GM23338 (cell line): ENCODE data around the gene CACNA2D1. TPM values are rescaled to one million over a fixed set of nuclear protein-coding genes. Genes with fewer than 3 reads are reported as not detected.

Experiments
- CREB1 ChIP-seq: fragments of 250-450 bp; sonication (Bioruptor Pico); IDR thresholded peaks from 2 replicates; pipeline ENCODE4 v1.5.0; 2020; ENCODE audit warnings: low read depth, mild to moderate bottlenecking, moderate library complexity
- POLR2AphosphoS5 ChIP-seq: IDR thresholded peaks from 2 replicates; pipeline ENCODE4 v1.6.1; 2016; ENCODE audit warnings: antibody characterized with exemption, low read depth
- ZNF114 ChIP-seq: fragments of 250-450 bp; sonication (Bioruptor Pico); IDR thresholded peaks from 2 replicates; pipeline ENCODE4 v1.5.0; 2020; ENCODE audit warnings: mild to moderate bottlenecking, moderate library complexity
- ZNF331 ChIP-seq: fragments of 250-450 bp; sonication (Bioruptor Pico); IDR thresholded peaks from 2 replicates; pipeline ENCODE4 v1.5.0; 2020; ENCODE audit warnings: low read depth, mild to moderate bottlenecking, moderate library complexity
- polyA plus RNA-seq: library from polyadenylated mRNA; unstranded; fragments of >200 nt; fragmentation: Nextera tagmentation; extraction: Ambion mirVana; gene quantifications from 2 replicates; pipeline ENCODE4 v1.2.1, GENCODE V29; 2016
- total RNA-seq: library from RNA; depleted of rRNA; stranded (reverse); fragments of >200 nt; shearing (Covaris generic); gene quantifications from 2 replicates; pipeline ENCODE4 v1.2.3, GENCODE V29; 2014
- TF ChIP-seq, protein P1 (sequence below): fragments of 250-450 bp; sonication (Bioruptor Pico); IDR thresholded peaks from 2 replicates; pipeline ENCODE4 v1.5.0; 2020; ENCODE audit warnings: mild to moderate bottlenecking, moderate library complexity
- TF ChIP-seq, protein P2 (sequence below): IDR thresholded peaks from 2 replicates; pipeline ENCODE4 v1.6.1; 2016; ENCODE audit warnings: antibody characterized with exemption
- TF ChIP-seq, protein P3 (sequence below): IDR thresholded peaks from one replicate; pipeline ENCODE4 v1.6.1; 2018; ENCODE audit warnings: antibody characterized with exemption; ENCODE audit not compliant: unreplicated experiment

CACNA2D1 gene
- total and polyA plus RNA-seq, 2 experiments from 2014 or later = 7.0 to 20.4 TPM

DNA sequence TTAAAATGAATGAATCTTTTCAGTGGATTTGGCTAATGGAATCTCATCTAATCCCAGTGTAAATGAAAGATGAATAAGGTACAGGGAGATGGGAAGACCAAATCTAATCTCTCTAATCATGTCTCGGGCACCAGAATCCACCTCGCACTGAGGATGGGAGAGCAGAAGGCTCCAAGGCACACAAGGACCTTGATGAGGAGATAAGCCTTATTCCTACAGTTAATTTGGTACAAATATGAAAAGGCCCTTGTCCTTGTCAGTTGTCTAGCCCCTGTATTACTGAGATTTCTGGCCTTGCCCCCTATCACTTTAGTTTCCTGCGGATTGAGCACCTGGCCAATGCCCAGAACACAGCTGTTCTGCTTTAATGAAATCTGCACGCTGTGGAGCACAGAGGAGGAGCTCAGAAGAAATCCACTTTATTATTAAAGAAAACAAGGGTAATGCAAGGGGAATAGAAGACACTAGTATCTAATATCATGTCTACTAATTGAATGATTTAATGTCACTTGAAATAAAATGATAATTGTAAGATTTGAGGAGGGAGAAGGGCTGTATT, 352.4 kb downstream of the CACNA2D1 start (continued):
- TF ChIP-seq, protein P1, sequence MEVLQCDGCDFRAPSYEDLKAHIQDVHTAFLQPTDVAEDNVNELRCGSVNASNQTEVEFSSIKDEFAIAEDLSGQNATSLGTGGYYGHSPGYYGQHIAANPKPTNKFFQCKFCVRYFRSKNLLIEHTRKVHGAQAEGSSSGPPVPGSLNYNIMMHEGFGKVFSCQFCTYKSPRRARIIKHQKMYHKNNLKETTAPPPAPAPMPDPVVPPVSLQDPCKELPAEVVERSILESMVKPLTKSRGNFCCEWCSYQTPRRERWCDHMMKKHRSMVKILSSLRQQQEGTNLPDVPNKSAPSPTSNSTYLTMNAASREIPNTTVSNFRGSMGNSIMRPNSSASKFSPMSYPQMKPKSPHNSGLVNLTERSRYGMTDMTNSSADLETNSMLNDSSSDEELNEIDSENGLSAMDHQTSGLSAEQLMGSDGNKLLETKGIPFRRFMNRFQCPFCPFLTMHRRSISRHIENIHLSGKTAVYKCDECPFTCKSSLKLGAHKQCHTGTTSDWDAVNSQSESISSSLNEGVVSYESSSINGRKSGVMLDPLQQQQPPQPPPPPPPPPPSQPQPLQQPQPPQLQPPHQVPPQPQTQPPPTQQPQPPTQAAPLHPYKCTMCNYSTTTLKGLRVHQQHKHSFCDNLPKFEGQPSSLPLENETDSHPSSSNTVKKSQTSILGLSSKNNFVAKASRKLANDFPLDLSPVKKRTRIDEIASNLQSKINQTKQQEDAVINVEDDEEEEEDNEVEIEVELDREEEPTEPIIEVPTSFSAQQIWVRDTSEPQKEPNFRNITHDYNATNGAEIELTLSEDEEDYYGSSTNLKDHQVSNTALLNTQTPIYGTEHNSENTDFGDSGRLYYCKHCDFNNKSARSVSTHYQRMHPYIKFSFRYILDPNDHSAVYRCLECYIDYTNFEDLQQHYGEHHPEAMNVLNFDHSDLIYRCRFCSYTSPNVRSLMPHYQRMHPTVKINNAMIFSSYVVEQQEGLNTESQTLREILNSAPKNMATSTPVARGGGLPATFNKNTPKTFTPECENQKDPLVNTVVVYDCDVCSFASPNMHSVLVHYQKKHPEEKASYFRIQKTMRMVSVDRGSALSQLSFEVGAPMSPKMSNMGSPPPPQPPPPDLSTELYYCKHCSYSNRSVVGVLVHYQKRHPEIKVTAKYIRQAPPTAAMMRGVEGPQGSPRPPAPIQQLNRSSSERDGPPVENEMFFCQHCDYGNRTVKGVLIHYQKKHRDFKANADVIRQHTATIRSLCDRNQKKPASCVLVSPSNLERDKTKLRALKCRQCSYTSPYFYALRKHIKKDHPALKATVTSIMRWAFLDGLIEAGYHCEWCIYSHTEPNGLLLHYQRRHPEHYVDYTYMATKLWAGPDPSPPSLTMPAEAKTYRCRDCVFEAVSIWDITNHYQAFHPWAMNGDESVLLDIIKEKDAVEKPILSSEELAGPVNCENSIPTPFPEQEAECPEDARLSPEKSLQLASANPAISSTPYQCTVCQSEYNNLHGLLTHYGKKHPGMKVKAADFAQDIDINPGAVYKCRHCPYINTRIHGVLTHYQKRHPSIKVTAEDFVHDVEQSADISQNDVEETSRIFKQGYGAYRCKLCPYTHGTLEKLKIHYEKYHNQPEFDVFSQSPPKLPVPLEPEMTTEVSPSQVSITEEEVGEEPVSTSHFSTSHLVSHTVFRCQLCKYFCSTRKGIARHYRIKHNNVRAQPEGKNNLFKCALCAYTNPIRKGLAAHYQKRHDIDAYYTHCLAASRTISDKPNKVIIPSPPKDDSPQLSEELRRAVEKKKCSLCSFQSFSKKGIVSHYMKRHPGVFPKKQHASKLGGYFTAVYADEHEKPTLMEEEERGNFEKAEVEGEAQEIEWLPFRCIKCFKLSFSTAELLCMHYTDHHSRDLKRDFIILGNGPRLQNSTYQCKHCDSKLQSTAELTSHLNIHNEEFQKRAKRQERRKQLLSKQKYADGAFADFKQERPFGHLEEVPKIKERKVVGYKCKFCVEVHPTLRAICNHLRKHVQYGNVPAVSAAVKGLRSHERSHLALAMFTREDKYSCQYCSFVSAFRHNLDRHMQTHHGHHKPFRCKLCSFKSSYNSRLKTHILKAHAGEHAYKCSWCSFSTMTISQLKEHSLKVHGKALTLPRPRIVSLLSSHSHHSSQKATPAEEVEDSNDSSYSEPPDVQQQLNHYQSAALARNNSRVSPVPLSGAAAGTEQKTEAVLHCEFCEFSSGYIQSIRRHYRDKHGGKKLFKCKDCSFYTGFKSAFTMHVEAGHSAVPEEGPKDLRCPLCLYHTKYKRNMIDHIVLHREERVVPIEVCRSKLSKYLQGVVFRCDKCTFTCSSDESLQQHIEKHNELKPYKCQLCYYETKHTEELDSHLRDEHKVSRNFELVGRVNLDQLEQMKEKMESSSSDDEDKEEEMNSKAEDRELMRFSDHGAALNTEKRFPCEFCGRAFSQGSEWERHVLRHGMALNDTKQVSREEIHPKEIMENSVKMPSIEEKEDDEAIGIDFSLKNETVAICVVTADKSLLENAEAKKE = no peak
- TF ChIP-seq, protein P2, sequence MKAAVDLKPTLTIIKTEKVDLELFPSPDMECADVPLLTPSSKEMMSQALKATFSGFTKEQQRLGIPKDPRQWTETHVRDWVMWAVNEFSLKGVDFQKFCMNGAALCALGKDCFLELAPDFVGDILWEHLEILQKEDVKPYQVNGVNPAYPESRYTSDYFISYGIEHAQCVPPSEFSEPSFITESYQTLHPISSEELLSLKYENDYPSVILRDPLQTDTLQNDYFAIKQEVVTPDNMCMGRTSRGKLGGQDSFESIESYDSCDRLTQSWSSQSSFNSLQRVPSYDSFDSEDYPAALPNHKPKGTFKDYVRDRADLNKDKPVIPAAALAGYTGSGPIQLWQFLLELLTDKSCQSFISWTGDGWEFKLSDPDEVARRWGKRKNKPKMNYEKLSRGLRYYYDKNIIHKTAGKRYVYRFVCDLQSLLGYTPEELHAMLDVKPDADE = no peak
- TF ChIP-seq CREB1 (CRISPR knock-in tag) (no peak), POLR2AphosphoS5 (no peak), ZNF331 (CRISPR knock-in tag) (no peak), ZNF114 (CRISPR knock-in tag) (no peak)
- TF ChIP-seq, protein P3, sequence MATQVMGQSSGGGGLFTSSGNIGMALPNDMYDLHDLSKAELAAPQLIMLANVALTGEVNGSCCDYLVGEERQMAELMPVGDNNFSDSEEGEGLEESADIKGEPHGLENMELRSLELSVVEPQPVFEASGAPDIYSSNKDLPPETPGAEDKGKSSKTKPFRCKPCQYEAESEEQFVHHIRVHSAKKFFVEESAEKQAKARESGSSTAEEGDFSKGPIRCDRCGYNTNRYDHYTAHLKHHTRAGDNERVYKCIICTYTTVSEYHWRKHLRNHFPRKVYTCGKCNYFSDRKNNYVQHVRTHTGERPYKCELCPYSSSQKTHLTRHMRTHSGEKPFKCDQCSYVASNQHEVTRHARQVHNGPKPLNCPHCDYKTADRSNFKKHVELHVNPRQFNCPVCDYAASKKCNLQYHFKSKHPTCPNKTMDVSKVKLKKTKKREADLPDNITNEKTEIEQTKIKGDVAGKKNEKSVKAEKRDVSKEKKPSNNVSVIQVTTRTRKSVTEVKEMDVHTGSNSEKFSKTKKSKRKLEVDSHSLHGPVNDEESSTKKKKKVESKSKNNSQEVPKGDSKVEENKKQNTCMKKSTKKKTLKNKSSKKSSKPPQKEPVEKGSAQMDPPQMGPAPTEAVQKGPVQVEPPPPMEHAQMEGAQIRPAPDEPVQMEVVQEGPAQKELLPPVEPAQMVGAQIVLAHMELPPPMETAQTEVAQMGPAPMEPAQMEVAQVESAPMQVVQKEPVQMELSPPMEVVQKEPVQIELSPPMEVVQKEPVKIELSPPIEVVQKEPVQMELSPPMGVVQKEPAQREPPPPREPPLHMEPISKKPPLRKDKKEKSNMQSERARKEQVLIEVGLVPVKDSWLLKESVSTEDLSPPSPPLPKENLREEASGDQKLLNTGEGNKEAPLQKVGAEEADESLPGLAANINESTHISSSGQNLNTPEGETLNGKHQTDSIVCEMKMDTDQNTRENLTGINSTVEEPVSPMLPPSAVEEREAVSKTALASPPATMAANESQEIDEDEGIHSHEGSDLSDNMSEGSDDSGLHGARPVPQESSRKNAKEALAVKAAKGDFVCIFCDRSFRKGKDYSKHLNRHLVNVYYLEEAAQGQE = no peak
